ENCODE measurements around the gene IGFBP1. TPM values are rescaled to one million over a fixed set of nuclear protein-coding genes. Genes with fewer than 3 reads are reported as not detected.
A peak's percentile ranks its signal among the peaks of the same experiment; 100 is the strongest.

Gene IGFBP1
- total and polyA plus RNA-seq, 2 of the 13 experiments (the other 11 are each of a cell fraction or from before 2014, with no cell fraction given): 5.4 to 885 TPM

DNA sequence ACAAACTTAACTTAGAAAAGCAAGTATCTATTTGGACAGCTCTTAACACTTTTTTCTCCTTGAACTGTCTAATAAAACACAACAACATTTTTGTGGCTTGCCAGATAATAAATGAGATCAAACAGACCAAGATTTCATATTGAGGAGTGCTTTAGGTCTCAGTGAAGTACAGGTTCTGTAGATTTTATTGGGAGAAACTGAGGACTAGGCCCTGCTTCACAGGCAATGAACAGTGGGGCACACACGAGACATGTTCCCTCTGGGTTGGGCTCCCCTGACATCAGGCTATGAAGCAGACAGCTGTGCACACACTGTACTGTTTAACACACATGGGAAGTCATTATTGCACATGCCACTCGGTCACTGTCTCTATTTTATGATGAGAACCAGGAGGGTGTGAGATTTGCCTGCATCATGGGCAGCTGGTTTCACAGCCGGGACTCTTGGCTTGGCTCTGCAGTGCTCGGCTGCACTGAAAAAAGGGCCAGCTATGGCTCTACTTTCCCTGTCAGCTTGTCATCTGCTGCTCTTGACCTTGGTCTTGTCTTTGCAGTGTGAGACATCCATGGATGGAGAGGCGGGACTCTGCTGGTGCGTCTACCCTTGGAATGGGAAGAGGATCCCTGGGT lies 4.2 kb downstream of the IGFBP1 start (continued):
- TF ChIP-seq, protein P1, sequence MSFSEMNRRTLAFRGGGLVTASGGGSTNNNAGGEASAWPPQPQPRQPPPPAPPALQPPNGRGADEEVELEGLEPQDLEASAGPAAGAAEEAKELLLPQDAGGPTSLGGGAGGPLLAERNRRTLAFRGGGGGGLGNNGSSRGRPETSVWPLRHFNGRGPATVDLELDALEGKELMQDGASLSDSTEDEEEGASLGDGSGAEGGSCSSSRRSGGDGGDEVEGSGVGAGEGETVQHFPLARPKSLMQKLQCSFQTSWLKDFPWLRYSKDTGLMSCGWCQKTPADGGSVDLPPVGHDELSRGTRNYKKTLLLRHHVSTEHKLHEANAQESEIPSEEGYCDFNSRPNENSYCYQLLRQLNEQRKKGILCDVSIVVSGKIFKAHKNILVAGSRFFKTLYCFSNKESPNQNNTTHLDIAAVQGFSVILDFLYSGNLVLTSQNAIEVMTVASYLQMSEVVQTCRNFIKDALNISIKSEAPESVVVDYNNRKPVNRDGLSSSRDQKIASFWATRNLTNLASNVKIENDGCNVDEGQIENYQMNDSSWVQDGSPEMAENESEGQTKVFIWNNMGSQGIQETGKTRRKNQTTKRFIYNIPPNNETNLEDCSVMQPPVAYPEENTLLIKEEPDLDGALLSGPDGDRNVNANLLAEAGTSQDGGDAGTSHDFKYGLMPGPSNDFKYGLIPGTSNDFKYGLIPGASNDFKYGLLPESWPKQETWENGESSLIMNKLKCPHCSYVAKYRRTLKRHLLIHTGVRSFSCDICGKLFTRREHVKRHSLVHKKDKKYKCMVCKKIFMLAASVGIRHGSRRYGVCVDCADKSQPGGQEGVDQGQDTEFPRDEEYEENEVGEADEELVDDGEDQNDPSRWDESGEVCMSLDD (CRISPR knock-in tag; IDR thresholded peaks at IDR 0.05; ENCODE audit: borderline replicate concordance): no peak
- TF ChIP-seq, protein P2, sequence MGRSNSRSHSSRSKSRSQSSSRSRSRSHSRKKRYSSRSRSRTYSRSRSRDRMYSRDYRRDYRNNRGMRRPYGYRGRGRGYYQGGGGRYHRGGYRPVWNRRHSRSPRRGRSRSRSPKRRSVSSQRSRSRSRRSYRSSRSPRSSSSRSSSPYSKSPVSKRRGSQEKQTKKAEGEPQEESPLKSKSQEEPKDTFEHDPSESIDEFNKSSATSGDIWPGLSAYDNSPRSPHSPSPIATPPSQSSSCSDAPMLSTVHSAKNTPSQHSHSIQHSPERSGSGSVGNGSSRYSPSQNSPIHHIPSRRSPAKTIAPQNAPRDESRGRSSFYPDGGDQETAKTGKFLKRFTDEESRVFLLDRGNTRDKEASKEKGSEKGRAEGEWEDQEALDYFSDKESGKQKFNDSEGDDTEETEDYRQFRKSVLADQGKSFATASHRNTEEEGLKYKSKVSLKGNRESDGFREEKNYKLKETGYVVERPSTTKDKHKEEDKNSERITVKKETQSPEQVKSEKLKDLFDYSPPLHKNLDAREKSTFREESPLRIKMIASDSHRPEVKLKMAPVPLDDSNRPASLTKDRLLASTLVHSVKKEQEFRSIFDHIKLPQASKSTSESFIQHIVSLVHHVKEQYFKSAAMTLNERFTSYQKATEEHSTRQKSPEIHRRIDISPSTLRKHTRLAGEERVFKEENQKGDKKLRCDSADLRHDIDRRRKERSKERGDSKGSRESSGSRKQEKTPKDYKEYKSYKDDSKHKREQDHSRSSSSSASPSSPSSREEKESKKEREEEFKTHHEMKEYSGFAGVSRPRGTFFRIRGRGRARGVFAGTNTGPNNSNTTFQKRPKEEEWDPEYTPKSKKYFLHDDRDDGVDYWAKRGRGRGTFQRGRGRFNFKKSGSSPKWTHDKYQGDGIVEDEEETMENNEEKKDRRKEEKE (IDR thresholded peaks at IDR 0.05): no peak
- no peak for TF ChIP-seq GZF1 (CRISPR knock-in tag; IDR thresholded peaks at IDR 0.05)
- peak; percentile 39 for TF ChIP-seq HDAC2 (CRISPR knock-in tag; IDR thresholded peaks at IDR 0.05)
- TF ChIP-seq ZBTB20 (CRISPR knock-in tag; IDR thresholded peaks at IDR 0.05; ENCODE audit: borderline replicate concordance, low read depth): no peak
- TF ChIP-seq THAP11 (CRISPR knock-in tag; IDR thresholded peaks at IDR 0.05): no peak
- TF ChIP-seq, protein P3, sequence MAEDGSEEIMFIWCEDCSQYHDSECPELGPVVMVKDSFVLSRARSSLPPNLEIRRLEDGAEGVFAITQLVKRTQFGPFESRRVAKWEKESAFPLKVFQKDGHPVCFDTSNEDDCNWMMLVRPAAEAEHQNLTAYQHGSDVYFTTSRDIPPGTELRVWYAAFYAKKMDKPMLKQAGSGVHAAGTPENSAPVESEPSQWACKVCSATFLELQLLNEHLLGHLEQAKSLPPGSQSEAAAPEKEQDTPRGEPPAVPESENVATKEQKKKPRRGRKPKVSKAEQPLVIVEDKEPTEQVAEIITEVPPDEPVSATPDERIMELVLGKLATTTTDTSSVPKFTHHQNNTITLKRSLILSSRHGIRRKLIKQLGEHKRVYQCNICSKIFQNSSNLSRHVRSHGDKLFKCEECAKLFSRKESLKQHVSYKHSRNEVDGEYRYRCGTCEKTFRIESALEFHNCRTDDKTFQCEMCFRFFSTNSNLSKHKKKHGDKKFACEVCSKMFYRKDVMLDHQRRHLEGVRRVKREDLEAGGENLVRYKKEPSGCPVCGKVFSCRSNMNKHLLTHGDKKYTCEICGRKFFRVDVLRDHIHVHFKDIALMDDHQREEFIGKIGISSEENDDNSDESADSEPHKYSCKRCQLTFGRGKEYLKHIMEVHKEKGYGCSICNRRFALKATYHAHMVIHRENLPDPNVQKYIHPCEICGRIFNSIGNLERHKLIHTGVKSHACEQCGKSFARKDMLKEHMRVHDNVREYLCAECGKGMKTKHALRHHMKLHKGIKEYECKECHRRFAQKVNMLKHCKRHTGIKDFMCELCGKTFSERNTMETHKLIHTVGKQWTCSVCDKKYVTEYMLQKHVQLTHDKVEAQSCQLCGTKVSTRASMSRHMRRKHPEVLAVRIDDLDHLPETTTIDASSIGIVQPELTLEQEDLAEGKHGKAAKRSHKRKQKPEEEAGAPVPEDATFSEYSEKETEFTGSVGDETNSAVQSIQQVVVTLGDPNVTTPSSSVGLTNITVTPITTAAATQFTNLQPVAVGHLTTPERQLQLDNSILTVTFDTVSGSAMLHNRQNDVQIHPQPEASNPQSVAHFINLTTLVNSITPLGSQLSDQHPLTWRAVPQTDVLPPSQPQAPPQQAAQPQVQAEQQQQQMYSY (CRISPR knock-in tag; IDR thresholded peaks at IDR 0.05): peak; percentile 60; the same call in 1 of the 2 replicates
- TF ChIP-seq CBFB (CRISPR knock-in tag; IDR thresholded peaks at IDR 0.05): no peak
- TF ChIP-seq, protein P4, sequence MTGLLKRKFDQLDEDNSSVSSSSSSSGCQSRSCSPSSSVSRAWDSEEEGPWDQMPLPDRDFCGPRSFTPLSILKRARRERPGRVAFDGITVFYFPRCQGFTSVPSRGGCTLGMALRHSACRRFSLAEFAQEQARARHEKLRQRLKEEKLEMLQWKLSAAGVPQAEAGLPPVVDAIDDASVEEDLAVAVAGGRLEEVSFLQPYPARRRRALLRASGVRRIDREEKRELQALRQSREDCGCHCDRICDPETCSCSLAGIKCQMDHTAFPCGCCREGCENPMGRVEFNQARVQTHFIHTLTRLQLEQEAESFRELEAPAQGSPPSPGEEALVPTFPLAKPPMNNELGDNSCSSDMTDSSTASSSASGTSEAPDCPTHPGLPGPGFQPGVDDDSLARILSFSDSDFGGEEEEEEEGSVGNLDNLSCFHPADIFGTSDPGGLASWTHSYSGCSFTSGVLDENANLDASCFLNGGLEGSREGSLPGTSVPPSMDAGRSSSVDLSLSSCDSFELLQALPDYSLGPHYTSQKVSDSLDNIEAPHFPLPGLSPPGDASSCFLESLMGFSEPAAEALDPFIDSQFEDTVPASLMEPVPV (CRISPR knock-in tag; IDR thresholded peaks at IDR 0.05): no peak
- no peak; the same call in 1 of the 2 replicates for TF ChIP-seq ZNF615 (CRISPR knock-in tag; IDR thresholded peaks at IDR 0.05; ENCODE audit: borderline replicate concordance)
- peak; percentile 18; the same call in 1 of the 2 replicates for TF ChIP-seq TBX2 (CRISPR knock-in tag; IDR thresholded peaks at IDR 0.05; ENCODE audit: borderline replicate concordance)
- TF ChIP-seq ZNF570 (CRISPR knock-in tag; IDR thresholded peaks at IDR 0.05; ENCODE audit: borderline replicate concordance): no peak
- 0 out of 2 replicates have a peak, but pooled peaks have one; percentile 44 for TF ChIP-seq ZNF629 (CRISPR knock-in tag; conservative IDR thresholded peaks at IDR 0.05)
- TF ChIP-seq, protein P5, sequence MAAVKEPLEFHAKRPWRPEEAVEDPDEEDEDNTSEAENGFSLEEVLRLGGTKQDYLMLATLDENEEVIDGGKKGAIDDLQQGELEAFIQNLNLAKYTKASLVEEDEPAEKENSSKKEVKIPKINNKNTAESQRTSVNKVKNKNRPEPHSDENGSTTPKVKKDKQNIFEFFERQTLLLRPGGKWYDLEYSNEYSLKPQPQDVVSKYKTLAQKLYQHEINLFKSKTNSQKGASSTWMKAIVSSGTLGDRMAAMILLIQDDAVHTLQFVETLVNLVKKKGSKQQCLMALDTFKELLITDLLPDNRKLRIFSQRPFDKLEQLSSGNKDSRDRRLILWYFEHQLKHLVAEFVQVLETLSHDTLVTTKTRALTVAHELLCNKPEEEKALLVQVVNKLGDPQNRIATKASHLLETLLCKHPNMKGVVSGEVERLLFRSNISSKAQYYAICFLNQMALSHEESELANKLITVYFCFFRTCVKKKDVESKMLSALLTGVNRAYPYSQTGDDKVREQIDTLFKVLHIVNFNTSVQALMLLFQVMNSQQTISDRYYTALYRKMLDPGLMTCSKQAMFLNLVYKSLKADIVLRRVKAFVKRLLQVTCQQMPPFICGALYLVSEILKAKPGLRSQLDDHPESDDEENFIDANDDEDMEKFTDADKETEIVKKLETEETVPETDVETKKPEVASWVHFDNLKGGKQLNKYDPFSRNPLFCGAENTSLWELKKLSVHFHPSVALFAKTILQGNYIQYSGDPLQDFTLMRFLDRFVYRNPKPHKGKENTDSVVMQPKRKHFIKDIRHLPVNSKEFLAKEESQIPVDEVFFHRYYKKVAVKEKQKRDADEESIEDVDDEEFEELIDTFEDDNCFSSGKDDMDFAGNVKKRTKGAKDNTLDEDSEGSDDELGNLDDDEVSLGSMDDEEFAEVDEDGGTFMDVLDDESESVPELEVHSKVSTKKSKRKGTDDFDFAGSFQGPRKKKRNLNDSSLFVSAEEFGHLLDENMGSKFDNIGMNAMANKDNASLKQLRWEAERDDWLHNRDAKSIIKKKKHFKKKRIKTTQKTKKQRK (IDR thresholded peaks at IDR 0.05; ENCODE audit: low read length): no peak

All from HepG2 (cell line).